Measurements from ENCODE around the gene PRPF39.
"Not testable (repeated sequence)": the region's sequence is repeated elsewhere in the genome, so short reads cannot be mapped to it uniquely, and the experiment has no call there.

Gene PRPF39

GRCh38 chr14:45140661-45141187 lies 56.8 kb downstream of the PRPF39 start:
- DNase-seq: no peak

GRCh38 chr14:45142083-45142482 lies 58.2 kb downstream of the PRPF39 start:
- not testable (repeated sequence) for DNase-seq

GRCh38 chr14:45144658-45145057 lies 60.7 kb downstream of the PRPF39 start:
- no peak for DNase-seq

GRCh38 chr14:45145214-45145613 lies 61.3 kb downstream of the PRPF39 start:
- DNase-seq: no peak

GRCh38 chr14:45149602-45150001 lies 65.7 kb downstream of the PRPF39 start:
- no peak for DNase-seq

- DNase-seq: no peak
Observed at GRCh38 chr14:45150386-45150890, 66.5 kb downstream of the PRPF39 start.

GRCh38 chr14:45156067-45156466 lies 72.2 kb downstream of the PRPF39 start:
- no peak for DNase-seq

Data from DMS 273 treated with DMSO at 0.1 percent for 48 hours (cell line).